ENCODE measurements around the gene APP. TPM values are rescaled to one million over a fixed set of nuclear protein-coding genes. Genes with fewer than 3 reads are reported as not detected.

Gene APP
- total and polyA plus RNA-seq, 8 donors = 373 to 671 (median 580) TPM

DNA sequence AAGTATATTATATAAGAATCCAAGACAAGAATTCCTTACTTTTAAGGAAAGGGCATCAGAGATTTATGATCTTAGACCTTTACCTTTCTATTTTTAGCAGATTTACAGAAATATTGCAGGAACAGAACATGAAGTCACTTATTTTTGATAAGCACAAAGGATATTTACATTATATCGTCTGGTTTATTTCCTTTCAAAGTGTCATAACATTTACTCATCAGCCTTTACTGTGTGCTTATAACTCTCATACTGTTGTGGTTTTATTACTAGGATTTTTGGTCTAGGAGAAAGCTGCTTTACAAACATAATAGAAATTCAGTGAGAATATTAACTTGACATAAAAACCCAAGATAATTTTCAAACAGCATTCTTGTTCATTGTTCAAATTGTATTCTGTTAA, 47.6 kb downstream of the APP start:
- no peaks in the 10 kb centered on the region for H3K9me3 ChIP-seq
- ATAC-seq (no peak), DNase-seq (no peak)
- no peak for TF ChIP-seq CTCF (IDR thresholded peaks at IDR 0.05)
- no peak overlapping the region for H3K27ac ChIP-seq
- H3K36me3 ChIP-seq = no peaks in the 10 kb centered on the region
- no peak overlapping the region for H3K4me3 ChIP-seq
- no peaks in the 10 kb centered on the region for H3K27me3 ChIP-seq
- H3K4me1 ChIP-seq = peaks cover 7 to 28% of the 10 kb centered on the region in 2 donors
- intact Hi-C loops (cut with DNase I) = no loop called here

- intact Hi-C loops (cut with DNase I) = no loop called here
- H3K4me3 ChIP-seq = no peak overlapping the region
- no peak for DNase-seq
- H3K27me3 ChIP-seq = no peaks in the 10 kb centered on the region
- no peaks in the 10 kb centered on the region for H3K36me3 ChIP-seq
- H3K27ac ChIP-seq = no peak overlapping the region
- TF ChIP-seq CTCF (IDR thresholded peaks at IDR 0.05) = no peak
- peak; percentile 38 for ATAC-seq
- H3K9me3 ChIP-seq = no peaks in the 10 kb centered on the region
- H3K4me1 ChIP-seq = peaks cover 17 to 45% of the 10 kb centered on the region in 2 donors
These were observed 49.7 kb downstream of the APP start for GRCh38 chr21:26120828-26121227.

GRCh38 chr21:26119906-26120305, 50.7 kb downstream of the APP start:
- Histone ChIP-seq H3K9me3 (no peaks in the 10 kb centered on the region), H3K36me3 (no peaks in the 10 kb centered on the region), H3K4me3 (no peak overlapping the region), H3K4me1 (peaks cover 21 to 42% of the 10 kb centered on the region in 2 donors), H3K27me3 (no peaks in the 10 kb centered on the region), H3K27ac (no peak overlapping the region)
- DNase-seq = no peak
- intact Hi-C loops (cut with DNase I) = no loop called here
- ATAC-seq = no peak
- TF ChIP-seq CTCF (IDR thresholded peaks at IDR 0.05) = no peak

GRCh38 chr21:26118938-26119540, 51.5 kb downstream of the APP start:
- Histone ChIP-seq H3K36me3 (no peaks in the 10 kb centered on the region), H3K4me3 (no peak overlapping the region), H3K9me3 (no peaks in the 10 kb centered on the region), H3K27ac (no peak overlapping the region), H3K4me1 (peaks cover 15 to 33% of the 10 kb centered on the region in 2 donors), H3K27me3 (no peaks in the 10 kb centered on the region)
- DNase-seq (no peak), ATAC-seq (no peak)
- intact Hi-C loops (cut with DNase I) = no loop called here
- no peak for TF ChIP-seq CTCF (IDR thresholded peaks at IDR 0.05)

- H3K9me3 ChIP-seq = no peaks in the 10 kb centered on the region
- H3K4me3 ChIP-seq = no peak overlapping the region
- H3K27ac ChIP-seq = no peak overlapping the region
- peaks cover 15 to 30% of the 10 kb centered on the region in 2 donors for H3K4me1 ChIP-seq
- ATAC-seq = no peak
- H3K27me3 ChIP-seq = no peaks in the 10 kb centered on the region
- no peaks in the 10 kb centered on the region for H3K36me3 ChIP-seq
- intact Hi-C loops (cut with DNase I) = no loop called here
- no peak for DNase-seq
- no peak for TF ChIP-seq CTCF (IDR thresholded peaks at IDR 0.05)
These were observed 52.6 kb downstream of the APP start for GRCh38 chr21:26117972-26118367.
